H1 (cell line): ENCODE measurements around the gene FBXO17. TPM values are rescaled to one million over a fixed set of nuclear protein-coding genes. Genes with fewer than 3 reads are reported as not detected.

ENCODE experiments used
- ATF3 ChIP-seq: IDR thresholded peaks from 2 replicates; pipeline ENCODE4 v1.6.1; 2011; ENCODE audit warnings: low read depth, mild to moderate bottlenecking, low read length; ENCODE audit not compliant: insufficient read depth
- CREB1 ChIP-seq: IDR thresholded peaks from 2 replicates; pipeline ENCODE4 v1.6.1; 2012; ENCODE audit warnings: inconsistent platforms
- CTCF ChIP-seq, 3 experiments: IDR thresholded peaks; 1 replicate in 2 of 3; 2 replicates in 1 of 3; pipeline versions ENCODE4 v1.5.1 to v1.6.1; 2011; ENCODE audit warnings: low read length in 3 of 3, mild to moderate bottlenecking in 3 of 3, inconsistent platforms in 2 of 3, low read depth in 1 of 3, moderate library complexity in 1 of 3; ENCODE audit not compliant: insufficient read depth in 1 of 3; ENCODE audit errors: control extremely low read depth in 1 of 3
- NANOG ChIP-seq: IDR thresholded peaks from 2 replicates; pipeline ENCODE4 v1.6.1; 2011; ENCODE audit warnings: low read length, low read depth, mild to moderate bottlenecking, inconsistent platforms; ENCODE audit not compliant: insufficient read depth, poor library complexity, severe bottlenecking
- RFX5 ChIP-seq: IDR thresholded peaks from 2 replicates; pipeline ENCODE4 v1.6.1; 2011; ENCODE audit warnings: low read depth, low read length, improper control_type of control experiment, borderline replicate concordance
- TCF12 ChIP-seq: IDR thresholded peaks from 2 replicates; pipeline ENCODE4 v1.6.1; 2011; ENCODE audit warnings: low read depth, mild to moderate bottlenecking, low read length
- polyA plus RNA-seq, 7 experiments: library from polyadenylated mRNA; depleted of rRNA in 3 of 7; stranded (reverse) in 5 of 7; unstranded in 2 of 7; fragments of >200 nt in 5 of 7; fragments of 200-250 nt in 2 of 7; gene quantifications; 1 replicate in 5 of 7; 2 replicates in 1 of 7; 4 replicates in 1 of 7; pipeline versions ENCODE4 v1.2.1 to v1.2.3, GENCODE V29; 2011 to 2013; ENCODE audit warnings: missing spikeins in 2 of 7, mixed read lengths in 2 of 7
- total RNA-seq: library from RNA; stranded (reverse); fragmentation: NEBNext Ultra II Directional; extraction: Animal tissue kit (Norgen Biotek cat#: 25700); gene quantifications from 2 replicates; pipeline ENCODE4 v1.2.1, GENCODE V29; 2021

Gene FBXO17
- total and polyA plus RNA-seq, 2 of the 8 experiments (the other 6 are each of a cell fraction or from before 2014, with no cell fraction given) = 11.7 to 15.3 TPM

DNA sequence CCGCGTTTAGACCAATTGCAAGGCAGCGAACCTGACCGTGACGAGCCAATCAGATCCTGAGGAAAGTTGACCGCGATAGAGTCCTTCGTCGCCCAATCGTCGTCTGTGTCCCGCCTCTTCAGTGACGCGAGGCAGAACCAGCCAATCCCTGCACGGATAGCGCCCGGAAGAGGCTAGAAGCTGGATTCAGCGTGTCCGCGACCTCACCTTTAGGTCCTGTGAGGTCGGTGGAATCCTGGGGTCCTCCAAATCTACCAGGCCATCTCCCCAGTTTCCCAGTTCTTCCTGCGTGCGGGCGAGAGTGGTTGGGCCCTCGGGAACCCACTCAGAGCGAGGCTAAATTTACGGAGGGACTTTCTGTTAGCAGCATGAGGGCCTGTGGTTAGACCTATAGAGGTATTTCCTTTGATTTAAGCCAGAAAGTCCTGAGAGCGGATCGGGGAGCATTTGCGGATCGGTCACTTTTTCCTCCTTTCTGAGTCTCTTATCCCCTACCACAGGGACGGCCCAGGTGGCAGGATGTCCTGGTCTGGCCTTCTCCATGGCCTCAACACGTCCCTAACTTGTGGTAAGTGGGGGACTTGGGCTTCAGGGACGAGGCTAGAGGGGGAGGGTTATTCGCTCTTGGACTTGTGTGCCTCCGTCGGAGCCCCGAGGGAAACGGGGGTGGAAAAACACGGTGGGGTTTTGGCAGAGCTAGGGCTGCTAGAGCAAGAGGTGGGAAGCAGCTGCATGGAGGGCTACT, 44.6 kb downstream of the FBXO17 start, which contains the start of gene MRPS12 (continued):
- TF ChIP-seq NANOG (no peak), CTCF (IDR thresholded peaks at IDR 0.05; ENCODE audit: control extremely low read depth in 1 of 3, insufficient read depth in 1 of 3, low read depth in 1 of 3, low read length in 3 of 3) (no peak), CREB1 (peak; percentile 89), RFX5 (no peak), ATF3 (no peak), TCF12 (no peak)
